Suprapubic skin (tissue), 4 donors: Measurements from ENCODE around the gene DDR2. TPM values are rescaled to one million over a fixed set of nuclear protein-coding genes. Genes with fewer than 3 reads are reported as not detected.

Experiments used
- DNase-seq, 2 donors: peaks; one replicate each; pipeline ENCODE4 v3.0.0-alpha.2; 2019; ENCODE audit warnings: low spot score in 2 of 2
- H3K27ac ChIP-seq: fragments of 200-600 bp; sonication (generic); one replicate; pipeline ENCODE4 v1.5.1; 2019
- H3K27me3 ChIP-seq: fragments of 200-600 bp; sonication (generic); one replicate; pipeline ENCODE4 v1.5.1; 2019
- H3K36me3 ChIP-seq: fragments of 200-600 bp; sonication (generic); one replicate; pipeline ENCODE4 v1.5.1; 2019
- H3K4me1 ChIP-seq: fragments of 200-600 bp; sonication (generic); one replicate; pipeline ENCODE4 v1.5.1; 2019
- H3K4me3 ChIP-seq: fragments of 200-600 bp; sonication (generic); one replicate; pipeline ENCODE4 v1.5.1; 2019; ENCODE audit warnings: mild to moderate bottlenecking
- H3K9me3 ChIP-seq: fragments of 200-600 bp; sonication (generic); one replicate; pipeline ENCODE4 v1.5.1; 2019
- CTCF ChIP-seq, 2 donors: fragments of 200-600 bp in 1 of 2; fragments of 450-650 bp in 1 of 2; sonication (generic) in 1 of 2; IDR thresholded peaks; one replicate each; pipeline ENCODE4 v1.5.1; 2016 to 2019; ENCODE audit warnings: antibody characterized with exemption in 2 of 2, mild to moderate bottlenecking in 1 of 2, moderate library complexity in 1 of 2
- EP300 ChIP-seq: sonication (generic); formaldehyde crosslinking; IDR thresholded peaks from one replicate; pipeline ENCODE4 v1.6.1; 2017; ENCODE audit warnings: antibody characterized with exemption
- POLR2A ChIP-seq, 2 donors: fragments of 450-650 bp; IDR thresholded peaks; one replicate each; pipeline ENCODE4 v1.6.1; 2017; ENCODE audit warnings: antibody characterized with exemption in 2 of 2, mild to moderate bottlenecking in 2 of 2, moderate library complexity in 2 of 2
- POLR2AphosphoS5 ChIP-seq, 3 donors: sonication (generic); formaldehyde crosslinking; IDR thresholded peaks; one replicate each; pipeline ENCODE4 v1.6.1; 2017; ENCODE audit warnings: antibody characterized with exemption in 3 of 3
- WGBS: methylation state at CpG from one replicate; pipeline ENCODE4 v1.1.5; 2018; 5-methylcytosine and 5-hydroxymethylcytosine counted together
- total RNA-seq, 4 donors: library from RNA; depleted of rRNA; stranded (reverse); fragments of >200 nt; gene quantifications; one replicate each; pipeline ENCODE4 v1.1.0, GENCODE V29; 2016

The DDR2 gene
- total RNA-seq, 4 donors from 2014 or later, result 7.7 to 50.2 (median 13.8) TPM

GRCh38 chr1:162697140-162697895 is 65.1 kb downstream of the DDR2 start:
- Histone ChIP-seq H3K27ac (peak overlapping the region; percentile 79), H3K36me3 (no peaks in the 10 kb centered on the region), H3K4me3 (no peak overlapping the region), H3K27me3 (no peaks in the 10 kb centered on the region), H3K4me1 (peaks cover 40% of the 10 kb centered on the region), H3K9me3 (no peaks in the 10 kb centered on the region)
- TF ChIP-seq CTCF (IDR thresholded peaks at IDR 0.05) (no peak), EP300 (no peak), POLR2A (IDR thresholded peaks at IDR 0.05) (no peak), POLR2AphosphoS5 (IDR thresholded peaks at IDR 0.05) (no peak)
- no peak for DNase-seq
- 37% methylated on average over 6 of the region's 6 CpGs for WGBS

GRCh38 chr1:162699366-162699765 is 67.1 kb downstream of the DDR2 start:
- WGBS, result 81% methylated on average over 3 of the region's 3 CpGs
- H3K27ac ChIP-seq, result no peak overlapping the region

GRCh38 chr1:162700131-162700530 is 67.9 kb downstream of the DDR2 start:
- no peaks in the 10 kb centered on the region for H3K36me3 ChIP-seq
- no peak for TF ChIP-seq CTCF (IDR thresholded peaks at IDR 0.05)
- no peak for TF ChIP-seq POLR2AphosphoS5 (IDR thresholded peaks at IDR 0.05)
- no peak for TF ChIP-seq EP300
- TF ChIP-seq POLR2A (IDR thresholded peaks at IDR 0.05), result no peak
- no peaks in the 10 kb centered on the region for H3K9me3 ChIP-seq
- DNase-seq, result no peak
- no peak overlapping the region for H3K4me3 ChIP-seq
- no peak overlapping the region for H3K27ac ChIP-seq
- WGBS, result 100% methylated on average over 1 of the region's 1 CpG
- peaks cover 38% of the 10 kb centered on the region for H3K4me1 ChIP-seq
- H3K27me3 ChIP-seq, result no peaks in the 10 kb centered on the region

More at GRCh38 chr1:162699366-162699765, 67.1 kb downstream of the DDR2 start:
- Histone ChIP-seq H3K4me3 (no peak overlapping the region), H3K36me3 (no peaks in the 10 kb centered on the region), H3K4me1 (peaks cover 38% of the 10 kb centered on the region), H3K9me3 (no peaks in the 10 kb centered on the region), H3K27me3 (no peaks in the 10 kb centered on the region)
- DNase-seq, result no peak
- TF ChIP-seq EP300 (no peak), POLR2AphosphoS5 (IDR thresholded peaks at IDR 0.05) (no peak), CTCF (IDR thresholded peaks at IDR 0.05) (no peak), POLR2A (IDR thresholded peaks at IDR 0.05) (no peak)

GRCh38 chr1:162701286-162701685 is 69.0 kb downstream of the DDR2 start:
- no peak overlapping the region for H3K27ac ChIP-seq
- TF ChIP-seq POLR2A (IDR thresholded peaks at IDR 0.05) (no peak), CTCF (IDR thresholded peaks at IDR 0.05) (no peak), POLR2AphosphoS5 (IDR thresholded peaks at IDR 0.05) (no peak), EP300 (no peak)
- H3K4me1 ChIP-seq, result peaks cover 27% of the 10 kb centered on the region
- 44% methylated on average over 1 of the region's 1 CpG for WGBS
- H3K9me3 ChIP-seq, result no peaks in the 10 kb centered on the region
- no peaks in the 10 kb centered on the region for H3K27me3 ChIP-seq
- no peak overlapping the region for H3K4me3 ChIP-seq
- no peak for DNase-seq
- no peaks in the 10 kb centered on the region for H3K36me3 ChIP-seq

- Histone ChIP-seq H3K27ac (no peak overlapping the region), H3K4me3 (no peak overlapping the region), H3K4me1 (peaks cover 14% of the 10 kb centered on the region), H3K9me3 (no peaks in the 10 kb centered on the region), H3K36me3 (no peaks in the 10 kb centered on the region), H3K27me3 (no peaks in the 10 kb centered on the region)
- WGBS, result 86% methylated on average over 2 of the region's 2 CpGs
- no peak for DNase-seq
- TF ChIP-seq EP300 (no peak), CTCF (IDR thresholded peaks at IDR 0.05) (no peak), POLR2A (IDR thresholded peaks at IDR 0.05) (no peak), POLR2AphosphoS5 (IDR thresholded peaks at IDR 0.05) (no peak)
Observed at GRCh38 chr1:162702628-162703027, 70.4 kb downstream of the DDR2 start.
